ENCODE measurements around the gene RMI1.

The RMI1 gene

GRCh38 chr9:83959061-83959460 is 21.5 kb upstream of the RMI1 start:
- TF ChIP-seq GATA3 (IDR thresholded peaks at IDR 0.05; ENCODE audit: low read depth, low read length) (no peak), GATA2 (IDR thresholded peaks at IDR 0.05; ENCODE audit: low read depth, low read length) (no peak)

GRCh38 chr9:83960991-83961390 is 19.6 kb upstream of the RMI1 start:
- TF ChIP-seq GATA3 (IDR thresholded peaks at IDR 0.05; ENCODE audit: low read depth, low read length) (no peak), GATA2 (IDR thresholded peaks at IDR 0.05; ENCODE audit: low read depth, low read length) (no peak)

- TF ChIP-seq GATA2 (IDR thresholded peaks at IDR 0.05; ENCODE audit: low read depth, low read length) (no peak), GATA3 (IDR thresholded peaks at IDR 0.05; ENCODE audit: low read depth, low read length) (no peak)
Observed at GRCh38 chr9:83962165-83962564, 18.4 kb upstream of the RMI1 start.

GRCh38 chr9:83964973-83965349 is 15.6 kb upstream of the RMI1 start:
- TF ChIP-seq GATA3 (IDR thresholded peaks at IDR 0.05; ENCODE audit: low read depth, low read length) (no peak), GATA2 (IDR thresholded peaks at IDR 0.05; ENCODE audit: low read depth, low read length) (no peak)

- no peak for TF ChIP-seq GATA2 (IDR thresholded peaks at IDR 0.05; ENCODE audit: low read depth, low read length)
- no peak for TF ChIP-seq GATA3 (IDR thresholded peaks at IDR 0.05; ENCODE audit: low read depth, low read length)
Observed at GRCh38 chr9:83965350-83966208, 15.0 kb upstream of the RMI1 start.

GRCh38 chr9:83966209-83966582 is 14.4 kb upstream of the RMI1 start:
- TF ChIP-seq GATA2 (IDR thresholded peaks at IDR 0.05; ENCODE audit: low read depth, low read length) (no peak), GATA3 (IDR thresholded peaks at IDR 0.05; ENCODE audit: low read depth, low read length) (no peak)

- TF ChIP-seq GATA3 (IDR thresholded peaks at IDR 0.05; ENCODE audit: low read depth, low read length) (no peak), GATA2 (IDR thresholded peaks at IDR 0.05; ENCODE audit: low read depth, low read length) (no peak)
Observed at GRCh38 chr9:83967073-83967472, 13.5 kb upstream of the RMI1 start.

- TF ChIP-seq GATA2 (IDR thresholded peaks at IDR 0.05; ENCODE audit: low read depth, low read length) (no peak), GATA3 (IDR thresholded peaks at IDR 0.05; ENCODE audit: low read depth, low read length) (no peak)
Observed at GRCh38 chr9:83969602-83970001, 11.0 kb upstream of the RMI1 start.

GRCh38 chr9:83971485-83971884 is 9.1 kb upstream of the RMI1 start:
- TF ChIP-seq GATA3 (IDR thresholded peaks at IDR 0.05; ENCODE audit: low read depth, low read length) (no peak), GATA2 (IDR thresholded peaks at IDR 0.05; ENCODE audit: low read depth, low read length) (no peak)

- TF ChIP-seq GATA2 (IDR thresholded peaks at IDR 0.05; ENCODE audit: low read depth, low read length) (no peak), GATA3 (IDR thresholded peaks at IDR 0.05; ENCODE audit: low read depth, low read length) (no peak)
Observed at GRCh38 chr9:83972286-83972685, 8.3 kb upstream of the RMI1 start.

- no peak for TF ChIP-seq GATA2 (IDR thresholded peaks at IDR 0.05; ENCODE audit: low read depth, low read length)
- no peak for TF ChIP-seq GATA3 (IDR thresholded peaks at IDR 0.05; ENCODE audit: low read depth, low read length)
Observed at GRCh38 chr9:83975300-83975699, 5.3 kb upstream of the RMI1 start.

GRCh38 chr9:83976372-83976771 is 4.2 kb upstream of the RMI1 start:
- TF ChIP-seq GATA3 (IDR thresholded peaks at IDR 0.05; ENCODE audit: low read depth, low read length): no peak
- TF ChIP-seq GATA2 (IDR thresholded peaks at IDR 0.05; ENCODE audit: low read depth, low read length): no peak

GRCh38 chr9:83977196-83977595 is 3.4 kb upstream of the RMI1 start:
- TF ChIP-seq GATA2 (IDR thresholded peaks at IDR 0.05; ENCODE audit: low read depth, low read length): no peak

GRCh38 chr9:83978992-83979811 is 1.4 kb upstream of the RMI1 start:
- TF ChIP-seq GATA3 (IDR thresholded peaks at IDR 0.05; ENCODE audit: low read depth, low read length) (no peak), GATA2 (IDR thresholded peaks at IDR 0.05; ENCODE audit: low read depth, low read length) (no peak)
